ENCODE data around the gene TMLHE. TPM values are rescaled to one million over a fixed set of nuclear protein-coding genes. Genes with fewer than 3 reads are reported as not detected.
A peak's percentile ranks its signal among the peaks of the same experiment; 100 is the strongest.
"Not testable (repeated sequence)": the region's sequence is repeated elsewhere in the genome, so short reads cannot be mapped to it uniquely, and the experiment has no call there.

Gene TMLHE
- polyA plus RNA-seq, 1 donor, result 21.9 TPM

DNA sequence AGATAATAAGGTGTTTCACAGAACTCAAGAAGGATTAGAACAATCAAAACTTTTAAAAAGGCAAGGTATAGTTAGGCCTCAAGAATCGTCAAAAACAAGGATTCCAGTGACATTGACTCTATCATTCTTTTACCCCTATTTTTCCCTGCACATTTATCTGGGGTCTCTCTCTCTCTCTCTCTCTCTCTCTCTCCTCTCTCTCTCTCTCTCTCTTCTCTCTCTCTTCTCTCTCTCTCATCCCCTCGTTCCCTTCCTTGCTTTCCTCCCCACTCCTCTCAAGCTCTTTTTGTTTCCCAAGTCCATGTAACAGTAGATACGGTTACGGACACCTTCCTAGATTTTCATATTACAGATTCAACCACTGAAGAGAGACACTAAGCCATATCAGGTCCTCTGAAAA is 3.2 kb upstream of the TMLHE start:
- Histone ChIP-seq H3K4me1 (ENCODE audit: control insufficient read depth, insufficient read depth, low read length) (no peaks in the 10 kb centered on the region), H3K4me3 (ENCODE audit: low read length) (no peak overlapping the region), H3K27me3 (ENCODE audit: control insufficient read depth, insufficient read depth, low read length) (no peaks in the 10 kb centered on the region), H3K9me3 (ENCODE audit: control insufficient read depth, low read depth, low read length) (no peaks in the 10 kb centered on the region), H3K36me3 (ENCODE audit: control insufficient read depth, insufficient read depth, low read length) (no peaks in the 10 kb centered on the region), H3K27ac (ENCODE audit: low read length) (no peak overlapping the region)
- WGBS (ENCODE audit: insufficient coverage, low lambda C conversion rate), result no CpG with 5 or more reads among the region's 4 CpGs
- DNase-seq, result no peak

- Histone ChIP-seq H3K9me3 (ENCODE audit: control insufficient read depth, low read depth, low read length) (no peaks in the 10 kb centered on the region), H3K27me3 (ENCODE audit: control insufficient read depth, insufficient read depth, low read length) (no peaks in the 10 kb centered on the region), H3K4me1 (ENCODE audit: control insufficient read depth, insufficient read depth, low read length) (no peaks in the 10 kb centered on the region), H3K27ac (ENCODE audit: low read length) (no peak overlapping the region), H3K4me3 (ENCODE audit: low read length) (no peak overlapping the region), H3K36me3 (ENCODE audit: control insufficient read depth, insufficient read depth, low read length) (no peaks in the 10 kb centered on the region)
- DNase-seq, result no peak
These were observed 1.3 kb upstream of the TMLHE start for GRCh38 chrX:155613927-155614559.

DNA sequence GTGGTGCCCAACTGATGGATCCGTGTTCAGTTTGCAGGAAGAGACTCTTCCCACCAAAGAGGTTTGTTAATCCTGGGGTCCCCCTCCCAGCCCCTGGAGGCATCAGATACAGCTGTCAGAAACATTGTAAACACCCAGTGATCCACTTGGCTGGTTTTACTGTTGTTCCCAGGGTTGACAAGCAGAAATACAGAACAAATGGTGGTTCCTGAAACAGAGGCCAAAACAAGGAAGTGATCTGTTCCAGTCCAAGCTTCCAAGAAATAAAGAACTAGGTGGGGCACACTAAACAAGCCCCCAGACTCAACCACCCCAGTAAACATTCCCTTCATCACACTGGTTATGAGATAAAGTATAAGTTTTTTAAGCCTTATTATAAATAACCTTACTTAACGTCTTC is 1.4 kb downstream of the TMLHE start:
- Histone ChIP-seq H3K9me3 (ENCODE audit: control insufficient read depth, low read depth, low read length) (no peaks in the 10 kb centered on the region), H3K27ac (ENCODE audit: low read length) (peak overlapping the region; percentile 90), H3K4me1 (ENCODE audit: control insufficient read depth, insufficient read depth, low read length) (no peaks in the 10 kb centered on the region), H3K27me3 (ENCODE audit: control insufficient read depth, insufficient read depth, low read length) (no peaks in the 10 kb centered on the region), H3K4me3 (ENCODE audit: low read length) (no peak overlapping the region), H3K36me3 (ENCODE audit: control insufficient read depth, insufficient read depth, low read length) (no peaks in the 10 kb centered on the region)
- no peak for DNase-seq
- WGBS (ENCODE audit: insufficient coverage, low lambda C conversion rate), result no CpG with 5 or more reads among the region's 2 CpGs

DNA sequence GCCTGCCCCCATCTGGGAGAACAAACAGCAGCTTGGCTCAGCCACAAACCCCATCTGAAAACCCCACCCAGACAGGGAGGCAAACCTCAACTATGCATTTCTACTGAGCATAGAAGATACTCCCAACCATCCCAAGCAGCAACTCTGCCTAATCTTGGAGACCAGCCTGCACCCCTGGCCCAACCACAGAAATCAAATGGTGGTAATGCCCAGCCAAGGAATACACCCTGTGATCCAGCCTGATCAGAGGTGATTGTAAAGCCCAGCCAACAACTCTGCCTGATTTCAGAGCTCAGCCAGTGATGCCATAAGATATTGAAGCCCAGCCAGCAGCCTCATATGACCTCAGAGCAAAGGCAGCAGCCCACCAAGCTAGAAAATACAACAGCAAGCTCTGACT is 19.8 kb downstream of the TMLHE start:
- no peaks in the 10 kb centered on the region for H3K27me3 ChIP-seq (ENCODE audit: control insufficient read depth, insufficient read depth, low read length)
- H3K4me3 ChIP-seq (ENCODE audit: low read length), result no peak overlapping the region
- no peaks in the 10 kb centered on the region for H3K4me1 ChIP-seq (ENCODE audit: control insufficient read depth, insufficient read depth, low read length)
- no peak overlapping the region for H3K27ac ChIP-seq (ENCODE audit: low read length)
- H3K36me3 ChIP-seq (ENCODE audit: control insufficient read depth, insufficient read depth, low read length), result no peaks in the 10 kb centered on the region
- DNase-seq, result no peak
- H3K9me3 ChIP-seq (ENCODE audit: control insufficient read depth, low read depth, low read length), result peaks cover 8% of the 10 kb centered on the region

DNA sequence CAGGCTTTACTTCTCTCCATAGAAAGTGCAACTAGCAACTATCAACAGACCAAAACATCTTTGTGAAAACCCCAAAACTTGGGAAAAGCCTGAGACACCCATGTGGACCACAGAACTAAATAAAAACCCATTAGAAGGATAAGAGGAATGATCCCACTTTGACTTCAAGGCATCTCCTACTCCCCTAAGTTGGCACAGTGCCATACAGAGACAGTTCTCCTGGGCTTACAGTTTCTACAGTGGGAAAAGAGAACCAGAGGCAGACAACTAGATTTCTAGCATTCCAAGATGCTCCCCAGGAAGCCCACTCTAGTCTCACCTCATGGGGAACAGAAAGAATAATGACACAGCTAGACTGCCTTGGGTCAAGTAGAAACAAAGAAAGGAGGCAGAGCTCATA is 20.4 kb downstream of the TMLHE start:
- H3K36me3 ChIP-seq (ENCODE audit: control insufficient read depth, insufficient read depth, low read length), result no peaks in the 10 kb centered on the region
- peaks cover 8% of the 10 kb centered on the region for H3K9me3 ChIP-seq (ENCODE audit: control insufficient read depth, low read depth, low read length)
- no peak for DNase-seq
- H3K27me3 ChIP-seq (ENCODE audit: control insufficient read depth, insufficient read depth, low read length), result no peaks in the 10 kb centered on the region
- H3K27ac ChIP-seq (ENCODE audit: low read length), result no peak overlapping the region
- H3K4me1 ChIP-seq (ENCODE audit: control insufficient read depth, insufficient read depth, low read length), result no peaks in the 10 kb centered on the region
- H3K4me3 ChIP-seq (ENCODE audit: low read length), result no peak overlapping the region

DNA sequence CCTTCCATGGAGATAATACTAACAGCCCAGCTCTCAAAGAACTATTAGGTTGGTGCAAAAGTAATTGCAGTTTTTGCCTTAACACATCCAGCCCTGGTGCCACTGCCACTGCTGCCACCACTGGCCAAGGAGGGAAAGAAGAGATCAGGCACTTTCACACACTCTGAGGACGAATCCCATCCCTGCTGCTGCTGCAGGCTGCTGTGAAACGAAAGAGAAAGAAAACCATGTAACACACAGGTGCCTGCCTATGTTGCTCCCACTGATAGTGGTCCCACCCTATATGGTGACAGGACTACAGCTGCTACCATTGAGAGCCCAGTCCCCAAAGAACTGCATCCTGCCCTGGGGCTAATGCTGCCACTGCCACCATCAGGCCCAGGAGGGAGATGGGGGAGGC is 35.1 kb downstream of the TMLHE start:
- Histone ChIP-seq H3K9me3 (ENCODE audit: control insufficient read depth, low read depth, low read length) (peaks cover 4% of the 10 kb centered on the region), H3K36me3 (ENCODE audit: control insufficient read depth, insufficient read depth, low read length) (no peaks in the 10 kb centered on the region), H3K4me3 (ENCODE audit: low read length) (no peak overlapping the region), H3K27me3 (ENCODE audit: control insufficient read depth, insufficient read depth, low read length) (no peaks in the 10 kb centered on the region), H3K27ac (ENCODE audit: low read length) (no peak overlapping the region), H3K4me1 (ENCODE audit: control insufficient read depth, insufficient read depth, low read length) (no peaks in the 10 kb centered on the region)
- DNase-seq, result peak in 1 of 2 donors; percentile 0
- no CpG with 5 or more reads among the region's 2 CpGs for WGBS (ENCODE audit: insufficient coverage, low lambda C conversion rate)

- Histone ChIP-seq H3K27me3 (ENCODE audit: control insufficient read depth, insufficient read depth, low read length) (no peaks in the 10 kb centered on the region), H3K4me1 (ENCODE audit: control insufficient read depth, insufficient read depth, low read length) (no peaks in the 10 kb centered on the region), H3K27ac (ENCODE audit: low read length) (no peak overlapping the region), H3K4me3 (ENCODE audit: low read length) (no peak overlapping the region), H3K36me3 (ENCODE audit: control insufficient read depth, insufficient read depth, low read length) (no peaks in the 10 kb centered on the region), H3K9me3 (ENCODE audit: control insufficient read depth, low read depth, low read length) (no peaks in the 10 kb centered on the region)
- DNase-seq, result no peak
- no CpG with 5 or more reads among the region's 1 CpG for WGBS (ENCODE audit: insufficient coverage, low lambda C conversion rate)
These were observed 49.7 kb downstream of the TMLHE start for GRCh38 chrX:155563099-155563498.

DNA sequence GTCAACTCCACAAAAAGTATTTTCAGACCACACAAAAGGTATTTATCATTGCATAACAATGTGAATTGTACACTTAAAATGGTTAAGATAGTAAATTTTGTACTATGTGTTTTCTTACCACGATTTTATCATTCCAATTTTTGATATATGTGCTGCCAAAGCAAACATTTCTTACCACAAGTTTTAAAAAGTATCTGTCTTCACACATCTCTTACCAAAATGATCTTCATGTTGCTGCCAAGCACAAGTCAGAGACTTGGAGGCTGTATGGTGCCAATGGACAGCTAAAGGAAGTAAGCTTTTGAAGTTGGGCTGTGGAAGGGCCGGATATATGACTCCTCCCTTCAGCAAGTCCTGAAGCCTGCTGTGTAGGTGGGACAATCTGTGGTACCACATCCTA is 67.9 kb downstream of the TMLHE start:
- H3K4me3 ChIP-seq (ENCODE audit: low read length), result no peak overlapping the region
- H3K27me3 ChIP-seq (ENCODE audit: control insufficient read depth, insufficient read depth, low read length), result no peaks in the 10 kb centered on the region
- DNase-seq, result no peak
- H3K27ac ChIP-seq (ENCODE audit: low read length), result no peak overlapping the region
- no CpG with 5 or more reads among the region's 2 CpGs for WGBS (ENCODE audit: insufficient coverage, low lambda C conversion rate)
- H3K4me1 ChIP-seq (ENCODE audit: control insufficient read depth, insufficient read depth, low read length), result no peaks in the 10 kb centered on the region
- H3K36me3 ChIP-seq (ENCODE audit: control insufficient read depth, insufficient read depth, low read length), result peaks cover 5% of the 10 kb centered on the region
- peaks cover 3% of the 10 kb centered on the region for H3K9me3 ChIP-seq (ENCODE audit: control insufficient read depth, low read depth, low read length)

DNA sequence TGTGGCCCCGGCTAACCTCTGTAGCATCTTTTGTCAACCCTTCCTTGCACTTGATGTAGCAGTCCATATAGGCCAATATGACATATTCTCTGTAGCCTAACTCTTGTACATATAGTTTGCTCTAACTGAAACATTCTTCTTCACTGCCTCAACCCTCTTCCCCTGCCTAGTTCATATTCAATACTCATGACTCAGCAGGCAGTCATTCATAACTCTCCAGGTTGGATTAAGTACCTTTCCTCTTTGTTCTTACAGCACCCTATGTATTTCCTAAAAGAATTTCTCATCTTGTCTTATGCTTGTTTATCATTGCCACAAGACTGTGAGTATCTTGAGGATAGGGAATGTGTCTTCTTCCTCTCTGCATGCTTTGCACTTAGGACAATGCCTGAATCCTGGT is 76.9 kb downstream of the TMLHE start:
- peaks cover 2% of the 10 kb centered on the region for H3K36me3 ChIP-seq (ENCODE audit: control insufficient read depth, insufficient read depth, low read length)
- H3K4me3 ChIP-seq (ENCODE audit: low read length), result no peak overlapping the region
- no peak for DNase-seq
- no peak overlapping the region for H3K27ac ChIP-seq (ENCODE audit: low read length)
- H3K4me1 ChIP-seq (ENCODE audit: control insufficient read depth, insufficient read depth, low read length), result no peaks in the 10 kb centered on the region
- WGBS (ENCODE audit: insufficient coverage, low lambda C conversion rate), result no CpG with 5 or more reads among the region's 1 CpG
- H3K27me3 ChIP-seq (ENCODE audit: control insufficient read depth, insufficient read depth, low read length), result no peaks in the 10 kb centered on the region
- no peaks in the 10 kb centered on the region for H3K9me3 ChIP-seq (ENCODE audit: control insufficient read depth, low read depth, low read length)

GRCh38 chrX:155534800-155535199 is 78.0 kb downstream of the TMLHE start:
- no peaks in the 10 kb centered on the region for H3K9me3 ChIP-seq (ENCODE audit: control insufficient read depth, low read depth, low read length)
- DNase-seq, result no peak
- H3K4me3 ChIP-seq (ENCODE audit: low read length), result no peak overlapping the region
- H3K36me3 ChIP-seq (ENCODE audit: control insufficient read depth, insufficient read depth, low read length), result peaks cover 2% of the 10 kb centered on the region
- H3K4me1 ChIP-seq (ENCODE audit: control insufficient read depth, insufficient read depth, low read length), result no peaks in the 10 kb centered on the region
- no peak overlapping the region for H3K27ac ChIP-seq (ENCODE audit: low read length)
- H3K27me3 ChIP-seq (ENCODE audit: control insufficient read depth, insufficient read depth, low read length), result no peaks in the 10 kb centered on the region

DNA sequence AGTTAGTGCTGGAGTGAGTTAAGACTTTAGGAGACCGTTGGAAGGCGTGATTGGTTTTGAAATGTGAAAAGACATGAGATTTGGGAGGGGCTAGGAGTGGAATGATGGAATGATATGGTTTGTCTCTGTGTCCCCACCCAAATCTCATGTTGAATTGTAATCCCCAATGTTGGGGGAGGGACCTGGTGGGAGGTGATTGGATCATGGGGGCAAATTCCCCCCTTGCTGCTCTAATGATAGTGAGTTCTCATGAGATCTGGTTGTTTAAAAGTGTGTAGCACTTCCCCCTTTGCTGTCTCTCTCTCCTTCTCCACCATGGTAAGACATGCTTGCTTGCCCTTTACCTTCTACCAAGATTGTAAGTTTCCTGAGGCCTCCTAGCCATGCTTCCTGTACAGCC is 85.7 kb downstream of the TMLHE start:
- H3K27me3 ChIP-seq (ENCODE audit: control insufficient read depth, insufficient read depth, low read length); H3K36me3 ChIP-seq (ENCODE audit: control insufficient read depth, insufficient read depth, low read length); H3K4me1 ChIP-seq (ENCODE audit: control insufficient read depth, insufficient read depth, low read length); H3K27ac ChIP-seq (ENCODE audit: low read length); DNase-seq; H3K9me3 ChIP-seq (ENCODE audit: control insufficient read depth, low read depth, low read length); H3K4me3 ChIP-seq (ENCODE audit: low read length): not testable (repeated sequence)
- WGBS (ENCODE audit: insufficient coverage, low lambda C conversion rate), result 100% methylated on average over 1 of the region's 2 CpGs
